H9 (cell line): ENCODE measurements around the gene FAM3C. TPM values are rescaled to one million over a fixed set of nuclear protein-coding genes. Genes with fewer than 3 reads are reported as not detected.

Experiments
- DNase-seq: peaks from one replicate; pipeline ENCODE4 v3.0.0-alpha.2; 2017
- H2AFZ ChIP-seq: one replicate; pipeline ENCODE4 v1.6.1; 2013; ENCODE audit warnings: mild to moderate bottlenecking, low read length, control low read depth, moderate library complexity
- H2AK5ac ChIP-seq: 2 replicates; pipeline ENCODE4 v1.6.1; 2013; ENCODE audit warnings: low read length, control low read depth, mixed read lengths; ENCODE audit not compliant: insufficient read length
- H2BK120ac ChIP-seq: one replicate; pipeline ENCODE4 v1.6.1; 2013; ENCODE audit warnings: low read depth, mild to moderate bottlenecking, low read length, control low read depth, inconsistent platforms; ENCODE audit not compliant: poor library complexity, severe bottlenecking
- H2BK12ac ChIP-seq: 2 replicates; pipeline ENCODE4 v1.6.1; 2013; ENCODE audit warnings: low read length, control low read depth, mixed read lengths, low read depth; ENCODE audit not compliant: insufficient read length
- H2BK15ac ChIP-seq: 2 replicates; pipeline ENCODE4 v1.6.1; 2013; ENCODE audit warnings: low read depth, low read length, control low read depth
- H2BK20ac ChIP-seq: one replicate; pipeline ENCODE4 v1.6.1; 2013; ENCODE audit warnings: low read depth, mild to moderate bottlenecking, low read length, control low read depth, inconsistent platforms; ENCODE audit not compliant: poor library complexity, severe bottlenecking
- H2BK5ac ChIP-seq: 2 replicates; pipeline ENCODE4 v1.6.1; 2013; ENCODE audit warnings: low read length, control low read depth, mixed read lengths; ENCODE audit not compliant: insufficient read length
- H3K14ac ChIP-seq: 2 replicates; pipeline ENCODE4 v1.6.1; 2013; ENCODE audit warnings: low read length, control low read depth; ENCODE audit not compliant: insufficient read depth
- H3K18ac ChIP-seq: 2 replicates; pipeline ENCODE4 v1.6.1; 2013; ENCODE audit warnings: low read depth, mild to moderate bottlenecking, mixed read lengths, low read length, control low read depth; ENCODE audit not compliant: insufficient read length
- H3K23ac ChIP-seq: 2 replicates; pipeline ENCODE4 v1.6.1; 2013; ENCODE audit warnings: low read length, control low read depth, mixed read lengths, low read depth; ENCODE audit not compliant: insufficient read length
- H3K23me2 ChIP-seq: 2 replicates; pipeline ENCODE4 v1.6.1; 2013; ENCODE audit warnings: low read depth, mild to moderate bottlenecking, mixed read lengths, low read length, control low read depth; ENCODE audit not compliant: insufficient read length, poor library complexity, severe bottlenecking
- H3K27ac ChIP-seq: 2 replicates; pipeline ENCODE4 v1.5.1; 2013; ENCODE audit warnings: low read length, control low read depth, mixed read lengths, low read depth; ENCODE audit not compliant: insufficient read length
- H3K27me3 ChIP-seq: 2 replicates; pipeline ENCODE4 v1.6.1; 2013; ENCODE audit warnings: low read length, control low read depth, inconsistent platforms; ENCODE audit not compliant: insufficient read depth
- H3K4ac ChIP-seq: 2 replicates; pipeline ENCODE4 v1.6.1; 2013; ENCODE audit warnings: low read depth, mild to moderate bottlenecking, control low read depth, inconsistent platforms, low read length, moderate library complexity
- H3K4me1 ChIP-seq: 2 replicates; pipeline ENCODE4 v1.6.1; 2013; ENCODE audit warnings: low read length, control low read depth, inconsistent platforms; ENCODE audit not compliant: insufficient read depth
- H3K4me2 ChIP-seq: 2 replicates; pipeline ENCODE4 v1.6.1; 2013; ENCODE audit warnings: low read length, control low read depth, mixed read lengths; ENCODE audit not compliant: insufficient read length, insufficient read depth
- H3K56ac ChIP-seq: 2 replicates; pipeline ENCODE4 v1.6.1; 2013; ENCODE audit warnings: low read depth, mild to moderate bottlenecking, mixed read lengths, low read length, control low read depth; ENCODE audit not compliant: insufficient read length
- H3K79me1 ChIP-seq: 2 replicates; pipeline ENCODE4 v1.6.1; 2013; ENCODE audit warnings: low read depth, mild to moderate bottlenecking, moderate library complexity, low read length, control low read depth, inconsistent platforms; ENCODE audit not compliant: insufficient read depth, poor library complexity, severe bottlenecking
- H3K79me2 ChIP-seq: 2 replicates; pipeline ENCODE4 v1.6.1; 2013; ENCODE audit warnings: low read length, control low read depth, inconsistent platforms; ENCODE audit not compliant: insufficient read depth
- H3K9ac ChIP-seq: 2 replicates; pipeline ENCODE4 v1.6.1; 2013; ENCODE audit warnings: low read length, control low read depth, mixed read lengths; ENCODE audit not compliant: insufficient read length; ENCODE audit errors: extremely low read depth
- H3K9me3 ChIP-seq: one replicate; pipeline ENCODE4 v1.6.1; 2013; ENCODE audit warnings: low read depth, low read length, inconsistent platforms; ENCODE audit not compliant: control insufficient read depth
- H3T11ph ChIP-seq: one replicate; pipeline ENCODE4 v1.6.1; 2013; ENCODE audit warnings: mild to moderate bottlenecking, low read length, control low read depth, inconsistent platforms
- H4K20me1 ChIP-seq: one replicate; pipeline ENCODE4 v1.6.1; 2013; ENCODE audit not compliant: control insufficient read depth, insufficient read length, insufficient read depth
- H4K5ac ChIP-seq: 2 replicates; pipeline ENCODE4 v1.6.1; 2013; ENCODE audit warnings: low read depth, mild to moderate bottlenecking, mixed read lengths, low read length, control low read depth; ENCODE audit not compliant: insufficient read length
- H4K8ac ChIP-seq: replicated peaks from 2 replicates; pipeline ENCODE4 v1.6.1; 2013; ENCODE audit warnings: low read length, control low read depth, mixed read lengths, low read depth; ENCODE audit not compliant: insufficient read length
- H4K91ac ChIP-seq: 2 replicates; pipeline ENCODE4 v1.6.1; 2013; ENCODE audit warnings: low read depth, mild to moderate bottlenecking, moderate library complexity, mixed read lengths, low read length, control low read depth; ENCODE audit not compliant: insufficient read length
- H3K27ac Mint-ChIP-seq, 3 experiments: 2 replicates in 2 of 3; 3 replicates in 1 of 3; pipeline ENCODE4 v1.8.0; 2020 to 2021; ENCODE audit warnings: mixed read lengths in 3 of 3, mild to moderate bottlenecking in 1 of 3, moderate library complexity in 1 of 3
- H3K27me3 Mint-ChIP-seq: 2 replicates; pipeline ENCODE4 v1.8.0; 2021; ENCODE audit warnings: low read depth, mild to moderate bottlenecking, moderate library complexity, mixed read lengths
- H3K36me3 Mint-ChIP-seq, 3 experiments: 2 replicates in 2 of 3; 3 replicates in 1 of 3; pipeline ENCODE4 v1.8.0; 2020 to 2021; ENCODE audit warnings: low read depth in 3 of 3, mixed read lengths in 3 of 3; ENCODE audit not compliant: insufficient read depth in 1 of 3
- H3K4me1 Mint-ChIP-seq, 2 experiments: 2 replicates each; pipeline ENCODE4 v1.8.0; 2020; ENCODE audit warnings: mixed read lengths in 2 of 2
- H3K4me3 Mint-ChIP-seq, 2 experiments: 2 replicates in 1 of 2; 3 replicates in 1 of 2; pipeline ENCODE4 v1.8.0; 2020 to 2021; ENCODE audit warnings: mild to moderate bottlenecking in 2 of 2, mixed read lengths in 2 of 2, moderate library complexity in 1 of 2
- H3K9me3 Mint-ChIP-seq, 2 experiments: 2 replicates in 1 of 2; 3 replicates in 1 of 2; pipeline ENCODE4 v1.8.0; 2020; ENCODE audit warnings: mild to moderate bottlenecking in 2 of 2, mixed read lengths in 2 of 2, moderate library complexity in 1 of 2
- WGBS: extraction: QIAGEN DNeasy Blood & Tissue Kit; methylation state at CpG from one replicate; pipeline ENCODE4 v1.1.7; 2013; ENCODE audit warnings: missing lambda C conversion rate, low lambda C conversion rate, mixed read lengths; ENCODE audit not compliant: insufficient read length; ENCODE audit errors: extremely low coverage; 5-methylcytosine and 5-hydroxymethylcytosine counted together
- total RNA-seq: library from RNA; stranded (reverse); gene quantifications from 2 replicates; pipeline ENCODE4 v1.2.1, GENCODE V29; 2021
- TF ChIP-seq, protein P1 (sequence below): fragments of 200-600 bp; sonication (generic); conservative IDR thresholded peaks from 3 replicates; pipeline ENCODE4 v1.8.0; 2021; ENCODE audit warnings: antibody characterized with exemption, mild to moderate bottlenecking

The FAM3C gene
- total RNA-seq, 1 experiment from 2014 or later = 64.5 TPM

DNA sequence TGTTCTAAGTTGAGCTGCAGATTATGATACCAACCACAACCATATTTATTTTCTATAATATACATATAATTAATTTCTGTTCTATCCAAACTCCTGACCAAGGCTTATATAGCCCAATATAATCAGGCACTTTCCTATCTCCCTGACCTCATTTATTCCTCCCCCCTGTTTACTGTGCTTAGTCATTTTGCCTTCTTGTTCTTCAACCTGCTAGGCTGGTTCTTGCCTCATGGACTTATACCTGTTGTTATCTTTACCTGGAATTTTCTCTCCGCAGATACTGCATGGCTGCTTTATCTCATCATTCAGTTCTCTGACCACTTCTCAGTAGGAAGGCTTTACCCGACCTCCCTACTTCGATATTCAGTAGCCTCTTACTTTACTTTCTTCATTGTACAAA, 24.9 kb upstream of the FAM3C start:
- H3K27ac ChIP-seq = no peak overlapping the region
- H3K9me3 Mint-ChIP-seq = no peaks in the 10 kb centered on the region
- H2BK120ac ChIP-seq = no peak overlapping the region
- H3T11ph ChIP-seq = no peak overlapping the region
- H3K79me1 ChIP-seq = no peaks in the 10 kb centered on the region
- no peak overlapping the region for H2AK5ac ChIP-seq
- no peaks in the 10 kb centered on the region for H3K27me3 Mint-ChIP-seq
- TF ChIP-seq, protein P1, sequence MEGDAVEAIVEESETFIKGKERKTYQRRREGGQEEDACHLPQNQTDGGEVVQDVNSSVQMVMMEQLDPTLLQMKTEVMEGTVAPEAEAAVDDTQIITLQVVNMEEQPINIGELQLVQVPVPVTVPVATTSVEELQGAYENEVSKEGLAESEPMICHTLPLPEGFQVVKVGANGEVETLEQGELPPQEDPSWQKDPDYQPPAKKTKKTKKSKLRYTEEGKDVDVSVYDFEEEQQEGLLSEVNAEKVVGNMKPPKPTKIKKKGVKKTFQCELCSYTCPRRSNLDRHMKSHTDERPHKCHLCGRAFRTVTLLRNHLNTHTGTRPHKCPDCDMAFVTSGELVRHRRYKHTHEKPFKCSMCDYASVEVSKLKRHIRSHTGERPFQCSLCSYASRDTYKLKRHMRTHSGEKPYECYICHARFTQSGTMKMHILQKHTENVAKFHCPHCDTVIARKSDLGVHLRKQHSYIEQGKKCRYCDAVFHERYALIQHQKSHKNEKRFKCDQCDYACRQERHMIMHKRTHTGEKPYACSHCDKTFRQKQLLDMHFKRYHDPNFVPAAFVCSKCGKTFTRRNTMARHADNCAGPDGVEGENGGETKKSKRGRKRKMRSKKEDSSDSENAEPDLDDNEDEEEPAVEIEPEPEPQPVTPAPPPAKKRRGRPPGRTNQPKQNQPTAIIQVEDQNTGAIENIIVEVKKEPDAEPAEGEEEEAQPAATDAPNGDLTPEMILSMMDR = no peak
- H3K23me2 ChIP-seq = no peaks in the 10 kb centered on the region
- no peaks in the 10 kb centered on the region for H3K27me3 ChIP-seq
- H3K4me2 ChIP-seq = no peak overlapping the region
- no peak overlapping the region for H3K18ac ChIP-seq
- H4K20me1 ChIP-seq = no peaks in the 10 kb centered on the region
- H2BK5ac ChIP-seq = no peak overlapping the region
- H3K4me3 Mint-ChIP-seq = no peak overlapping the region
- H3K23ac ChIP-seq = no peak overlapping the region
- no peak overlapping the region for H3K4ac ChIP-seq
- H3K27ac Mint-ChIP-seq = no peak overlapping the region
- WGBS = no CpG with 5 or more reads among the region's 3 CpGs
- H3K4me1 ChIP-seq = no peaks in the 10 kb centered on the region
- H3K9me3 ChIP-seq = no peaks in the 10 kb centered on the region
- no peak overlapping the region for H4K8ac ChIP-seq
- no peak overlapping the region for H2BK12ac ChIP-seq
- no peak overlapping the region for H2BK15ac ChIP-seq
- H4K5ac ChIP-seq = no peak overlapping the region
- no peak overlapping the region for H3K14ac ChIP-seq
- H3K36me3 Mint-ChIP-seq = no peaks in the 10 kb centered on the region
- H2BK20ac ChIP-seq = no peak overlapping the region
- DNase-seq = no peak
- H3K79me2 ChIP-seq = no peaks in the 10 kb centered on the region
- H3K56ac ChIP-seq = no peak overlapping the region
- H3K9ac ChIP-seq = no peak overlapping the region
- H4K91ac ChIP-seq = no peak overlapping the region
- no peak overlapping the region for H2AFZ ChIP-seq
- H3K4me1 Mint-ChIP-seq = no peaks in the 10 kb centered on the region
